Measurements from ENCODE around the gene CDKN2AIP.
"Not testable (repeated sequence)": the region's sequence is repeated elsewhere in the genome, so short reads cannot be mapped to it uniquely, and the experiment has no call there.

The CDKN2AIP gene

GRCh38 chr4:183429489-183429888 is 14.9 kb upstream of the CDKN2AIP start:
- H3K36me3 ChIP-seq (replicated peaks) = no peaks in the 10 kb centered on the region
- H3K4me1 ChIP-seq = peaks cover 3% of the 10 kb centered on the region
- no peaks in the 10 kb centered on the region for H3K27me3 ChIP-seq (ENCODE audit: low read depth)
- no peak for DNase-seq (ENCODE audit: low spot score in 2 of 2)
- in situ Hi-C loops (cut with MboI; ENCODE audit: low sequenced_read_pairs) = no loop called here
- no peak overlapping the region for H3K4me3 ChIP-seq
- H3K9me3 ChIP-seq = no peaks in the 10 kb centered on the region

GRCh38 chr4:183430317-183430993 is 14.0 kb upstream of the CDKN2AIP start:
- Histone ChIP-seq H3K4me1 (peaks cover 10% of the 10 kb centered on the region), H3K4me3 (no peak overlapping the region), H3K27me3 (ENCODE audit: low read depth) (no peaks in the 10 kb centered on the region), H3K36me3 (replicated peaks) (no peaks in the 10 kb centered on the region), H3K9me3 (no peaks in the 10 kb centered on the region)
- DNase-seq (ENCODE audit: low spot score in 2 of 2) = no peak
- in situ Hi-C loops (cut with MboI; ENCODE audit: low sequenced_read_pairs) = no loop called here

GRCh38 chr4:183430994-183431347 is 13.5 kb upstream of the CDKN2AIP start:
- no peaks in the 10 kb centered on the region for H3K36me3 ChIP-seq (replicated peaks)
- H3K4me3 ChIP-seq = no peak overlapping the region
- in situ Hi-C loops (cut with MboI; ENCODE audit: low sequenced_read_pairs) = no loop called here
- DNase-seq (ENCODE audit: low spot score in 2 of 2) = no peak
- H3K4me1 ChIP-seq = peaks cover 10% of the 10 kb centered on the region
- no peaks in the 10 kb centered on the region for H3K9me3 ChIP-seq
- no peaks in the 10 kb centered on the region for H3K27me3 ChIP-seq (ENCODE audit: low read depth)

- no peak for DNase-seq (ENCODE audit: low spot score in 2 of 2)
- in situ Hi-C loops (cut with MboI; ENCODE audit: low sequenced_read_pairs) = no loop called here
- peaks cover 10% of the 10 kb centered on the region for H3K4me1 ChIP-seq
- no peaks in the 10 kb centered on the region for H3K27me3 ChIP-seq (ENCODE audit: low read depth)
- no peak overlapping the region for H3K4me3 ChIP-seq
- H3K9me3 ChIP-seq = no peaks in the 10 kb centered on the region
- no peaks in the 10 kb centered on the region for H3K36me3 ChIP-seq (replicated peaks)
Measured at GRCh38 chr4:183431614-183432013, 12.8 kb upstream of the CDKN2AIP start.

GRCh38 chr4:183433183-183433582 is 11.3 kb upstream of the CDKN2AIP start:
- H3K4me3 ChIP-seq; H3K36me3 ChIP-seq (replicated peaks); DNase-seq (ENCODE audit: low spot score in 2 of 2); H3K9me3 ChIP-seq; H3K27me3 ChIP-seq (ENCODE audit: low read depth); in situ Hi-C loops (cut with MboI; ENCODE audit: low sequenced_read_pairs): not testable (repeated sequence)
- H3K4me1 ChIP-seq = peaks cover 12% of the 10 kb centered on the region

- Histone ChIP-seq H3K27me3 (ENCODE audit: low read depth) (no peaks in the 10 kb centered on the region), H3K36me3 (replicated peaks) (no peaks in the 10 kb centered on the region), H3K4me1 (peaks cover 12% of the 10 kb centered on the region), H3K9me3 (no peaks in the 10 kb centered on the region), H3K4me3 (no peak overlapping the region)
- in situ Hi-C loops (cut with MboI; ENCODE audit: low sequenced_read_pairs) = no loop called here
- no peak for DNase-seq (ENCODE audit: low spot score in 2 of 2)
Measured at GRCh38 chr4:183434264-183434663, 10.2 kb upstream of the CDKN2AIP start.

GRCh38 chr4:183434666-183435190 is 9.7 kb upstream of the CDKN2AIP start:
- H3K9me3 ChIP-seq = no peaks in the 10 kb centered on the region
- no peaks in the 10 kb centered on the region for H3K36me3 ChIP-seq (replicated peaks)
- in situ Hi-C loops (cut with MboI; ENCODE audit: low sequenced_read_pairs) = no loop called here
- H3K4me3 ChIP-seq = no peak overlapping the region
- peaks cover 12% of the 10 kb centered on the region for H3K4me1 ChIP-seq
- no peak for DNase-seq (ENCODE audit: low spot score in 2 of 2)
- no peaks in the 10 kb centered on the region for H3K27me3 ChIP-seq (ENCODE audit: low read depth)

- Histone ChIP-seq H3K27me3 (ENCODE audit: low read depth) (no peaks in the 10 kb centered on the region), H3K4me3 (no peak overlapping the region), H3K36me3 (replicated peaks) (no peaks in the 10 kb centered on the region), H3K4me1 (peaks cover 12% of the 10 kb centered on the region), H3K9me3 (no peaks in the 10 kb centered on the region)
- in situ Hi-C loops (cut with MboI; ENCODE audit: low sequenced_read_pairs) = no loop called here
- no peak for DNase-seq (ENCODE audit: low spot score in 2 of 2)
Measured at GRCh38 chr4:183435803-183436202, 8.6 kb upstream of the CDKN2AIP start.

- Histone ChIP-seq H3K4me1 (peaks cover 12% of the 10 kb centered on the region), H3K9me3 (no peaks in the 10 kb centered on the region), H3K36me3 (replicated peaks) (no peaks in the 10 kb centered on the region), H3K4me3 (no peak overlapping the region), H3K27me3 (ENCODE audit: low read depth) (no peaks in the 10 kb centered on the region)
- no peak for DNase-seq (ENCODE audit: low spot score in 2 of 2)
- in situ Hi-C loops (cut with MboI; ENCODE audit: low sequenced_read_pairs) = no loop called here
Measured at GRCh38 chr4:183436417-183436816, 8.0 kb upstream of the CDKN2AIP start.

- H3K9me3 ChIP-seq = no peaks in the 10 kb centered on the region
- in situ Hi-C loops (cut with MboI; ENCODE audit: low sequenced_read_pairs) = no loop called here
- no peak for DNase-seq (ENCODE audit: low spot score in 2 of 2)
- H3K36me3 ChIP-seq (replicated peaks) = no peaks in the 10 kb centered on the region
- no peaks in the 10 kb centered on the region for H3K27me3 ChIP-seq (ENCODE audit: low read depth)
- H3K4me3 ChIP-seq = no peak overlapping the region
- H3K4me1 ChIP-seq = peaks cover 12% of the 10 kb centered on the region
Measured at GRCh38 chr4:183437452-183437851, 7.0 kb upstream of the CDKN2AIP start.

GRCh38 chr4:183438458-183439113 is 5.8 kb upstream of the CDKN2AIP start:
- H3K9me3 ChIP-seq = no peaks in the 10 kb centered on the region
- in situ Hi-C loops (cut with MboI; ENCODE audit: low sequenced_read_pairs) = no loop called here
- no peak for DNase-seq (ENCODE audit: low spot score in 2 of 2)

GRCh38 chr4:183441276-183441675 is 3.2 kb upstream of the CDKN2AIP start:
- no peak overlapping the region for H3K4me3 ChIP-seq
- DNase-seq (ENCODE audit: low spot score in 2 of 2) = no peak
- no peaks in the 10 kb centered on the region for H3K27me3 ChIP-seq (ENCODE audit: low read depth)
- H3K36me3 ChIP-seq (replicated peaks) = peaks cover 7% of the 10 kb centered on the region
- H3K4me1 ChIP-seq = peaks cover 22% of the 10 kb centered on the region
- in situ Hi-C loops (cut with MboI; ENCODE audit: low sequenced_read_pairs) = no loop called here
- no peaks in the 10 kb centered on the region for H3K9me3 ChIP-seq

More at GRCh38 chr4:183438458-183439113, 5.8 kb upstream of the CDKN2AIP start:
- H3K4me1 ChIP-seq = peaks cover 23% of the 10 kb centered on the region
- H3K4me3 ChIP-seq = no peak overlapping the region
- H3K36me3 ChIP-seq (replicated peaks) = no peaks in the 10 kb centered on the region
- no peaks in the 10 kb centered on the region for H3K27me3 ChIP-seq (ENCODE audit: low read depth)

- no peaks in the 10 kb centered on the region for H3K27me3 ChIP-seq (ENCODE audit: low read depth)
- H3K4me3 ChIP-seq = peak overlapping the region; percentile 91
- peak in 1 of 2 experiments; percentile 67 for DNase-seq (ENCODE audit: low spot score in 2 of 2)
- peaks cover 31% of the 10 kb centered on the region for H3K36me3 ChIP-seq (replicated peaks)
- no peaks in the 10 kb centered on the region for H3K9me3 ChIP-seq
- in situ Hi-C loops (cut with MboI; ENCODE audit: low sequenced_read_pairs) = no loop called here
- H3K4me1 ChIP-seq = peaks cover 27% of the 10 kb centered on the region
Measured at GRCh38 chr4:183443655-183444213, 702 bp upstream of the CDKN2AIP start.

GRCh38 chr4:183445097-183445428 is 627 bp downstream of the CDKN2AIP start:
- peak in 1 of 2 experiments; percentile 54 for DNase-seq (ENCODE audit: low spot score in 2 of 2)
- H3K27me3 ChIP-seq (ENCODE audit: low read depth) = no peaks in the 10 kb centered on the region
- H3K9me3 ChIP-seq = no peaks in the 10 kb centered on the region
- in situ Hi-C loops (cut with MboI; ENCODE audit: low sequenced_read_pairs) = no loop called here
- H3K36me3 ChIP-seq (replicated peaks) = peaks cover 44% of the 10 kb centered on the region
- H3K4me1 ChIP-seq = peaks cover 27% of the 10 kb centered on the region
- peak overlapping the region; percentile 91 for H3K4me3 ChIP-seq
